Measurements from ENCODE around the gene PAH. TPM values are rescaled to one million over a fixed set of nuclear protein-coding genes. Genes with fewer than 3 reads are reported as not detected.

Gene PAH
- total and polyA plus RNA-seq, 2 of the 8 experiments (the other 6 are each of a cell fraction or from before 2014, with no cell fraction given) = 3.9 to 9.0 TPM

DNA sequence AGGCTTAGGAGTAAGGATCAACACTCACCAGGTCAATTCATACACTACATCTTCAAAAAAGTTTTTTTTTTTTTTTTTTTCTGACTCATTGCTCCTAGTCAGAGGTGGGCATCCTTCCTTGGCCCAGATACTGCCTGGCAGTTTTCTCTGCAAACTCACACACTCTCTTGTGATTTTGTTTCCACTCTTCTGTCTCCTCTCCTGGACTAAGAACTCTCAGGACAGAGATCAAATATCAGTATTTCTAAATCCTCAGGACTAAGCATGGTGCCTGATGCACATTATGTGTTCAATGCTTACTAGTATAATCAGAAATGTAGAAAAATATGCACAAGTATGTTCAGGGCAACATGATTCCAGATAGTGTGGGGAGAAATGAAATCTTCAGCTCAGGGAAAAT is 10.2 kb upstream of the PAH start:
- H3K36me3 ChIP-seq (ENCODE audit: control insufficient read depth in 2 of 4, insufficient read depth in 4 of 4, low read length in 3 of 4) = no peaks in the 10 kb centered on the region

More for the DNA sequence above, 10.2 kb upstream of the PAH start:
- TF ChIP-seq CEBPB (IDR thresholded peaks at IDR 0.05; ENCODE audit: low read depth, low read length) = no peak
- TF ChIP-seq YY1 (IDR thresholded peaks at IDR 0.05; ENCODE audit: low read depth, low read length) = no peak
- no peak for TF ChIP-seq SUZ12 (IDR thresholded peaks at IDR 0.05; ENCODE audit: low read length)
- no peak for TF ChIP-seq CTBP2 (IDR thresholded peaks at IDR 0.05; ENCODE audit: borderline replicate concordance, insufficient read depth, insufficient read length, low read length)
- TF ChIP-seq CBX5 (IDR thresholded peaks at IDR 0.05; ENCODE audit: low read depth, low read length) = no peak
- no peak for TF ChIP-seq CHD1 (IDR thresholded peaks at IDR 0.05; ENCODE audit: low read depth, low read length)
- no peak for TF ChIP-seq TAF7 (optimal IDR thresholded peaks at IDR 0.05; ENCODE audit: borderline replicate concordance, low read depth, low read length)
- no peak for TF ChIP-seq TAF1 (IDR thresholded peaks at IDR 0.05; ENCODE audit: low read depth, low read length)
- no peak for TF ChIP-seq ASH2L (IDR thresholded peaks at IDR 0.05; ENCODE audit: low read length)
- no peak for TF ChIP-seq SIX5 (IDR thresholded peaks at IDR 0.05; ENCODE audit: low read depth, low read length)
- TF ChIP-seq JUND (IDR thresholded peaks at IDR 0.05; ENCODE audit: low read length) = no peak
- no peak for TF ChIP-seq POLR2A (IDR thresholded peaks at IDR 0.05; ENCODE audit: control extremely low read depth in 1 of 2, low read depth in 2 of 2, low read length in 2 of 2)
- no peak for TF ChIP-seq RFX5 (IDR thresholded peaks at IDR 0.05; ENCODE audit: borderline replicate concordance, low read depth, low read length)
- no peak for TF ChIP-seq HDAC2 (IDR thresholded peaks at IDR 0.05; ENCODE audit: borderline replicate concordance in 1 of 2, low read depth in 2 of 2, low read length in 2 of 2)
- TF ChIP-seq PHF8 (conservative IDR thresholded peaks at IDR 0.05; ENCODE audit: low read depth, low read length) = no peak
- no peak for TF ChIP-seq HDAC6 (IDR thresholded peaks at IDR 0.05; ENCODE audit: low read depth, low read length)
- Histone ChIP-seq H2BK5ac (ENCODE audit: low read depth, low read length) (no peak overlapping the region), H3K4ac (replicated peaks; ENCODE audit: insufficient read length, low read depth, low read length) (no peak overlapping the region), H3K79me2 (ENCODE audit: control insufficient read depth in 1 of 2, insufficient read depth in 2 of 2, low read length in 2 of 2) (no peaks in the 10 kb centered on the region), H4K91ac (replicated peaks; ENCODE audit: insufficient read length, low read length) (no peak overlapping the region), H4K8ac (ENCODE audit: extremely low read depth, insufficient read depth, low read length) (no peak overlapping the region), H2AK5ac (ENCODE audit: low read depth, low read length) (no peak overlapping the region), H2BK120ac (replicated peaks; ENCODE audit: low read depth, low read length) (no peak overlapping the region), H3K27me3 (replicated peaks in 1 of 4; ENCODE audit: control insufficient read depth in 3 of 4, extremely low read depth in 1 of 4, insufficient read depth in 3 of 4, low read length in 3 of 4) (no peaks in the 10 kb centered on the region), H2AFZ (ENCODE audit: low read length) (no peak overlapping the region), H3K23ac (ENCODE audit: insufficient read length) (no peak overlapping the region), H2BK12ac (ENCODE audit: low read depth, low read length) (no peak overlapping the region), H4K5ac (ENCODE audit: insufficient read length, low read depth, low read length) (no peak overlapping the region), H3K79me1 (ENCODE audit: low read depth, low read length) (no peaks in the 10 kb centered on the region), H2BK20ac (ENCODE audit: low read length) (no peak overlapping the region), H3K4me1 (replicated peaks in 1 of 4; ENCODE audit: control insufficient read depth in 3 of 4, insufficient read depth in 4 of 4, low read length in 3 of 4) (peaks cover 0 to 4% (median 3%) of the 10 kb centered on the region in 4 experiments; a peak in 5 of 7 replicates), H4K20me1 (replicated peaks in 1 of 2; ENCODE audit: control insufficient read depth in 1 of 2, insufficient read depth in 2 of 2, low read length in 2 of 2) (no peaks in the 10 kb centered on the region), H3K4me2 (ENCODE audit: insufficient read depth in 1 of 2, low read depth in 2 of 2, low read length in 2 of 2) (no peak overlapping the region), H3K23me2 (ENCODE audit: low read depth, low read length) (no peaks in the 10 kb centered on the region), H3K56ac (replicated peaks; ENCODE audit: insufficient read length, low read depth, low read length) (no peak overlapping the region), H3K4me3 (ENCODE audit: extremely low read depth in 1 of 4, insufficient read depth in 2 of 4, low read depth in 3 of 4, low read length in 4 of 4) (no peak overlapping the region), H2BK15ac (ENCODE audit: low read length) (no peak overlapping the region), H3K14ac (ENCODE audit: insufficient read length) (no peak overlapping the region), H3K9ac (replicated peaks in 1 of 4; ENCODE audit: extremely low read depth in 1 of 4, low read depth in 3 of 4, low read length in 3 of 4) (no peak overlapping the region), H3K27ac (ENCODE audit: low read depth, low read length) (no peak overlapping the region), H3K18ac (ENCODE audit: extremely low read depth, low read length) (no peak overlapping the region), H3K9me3 (ENCODE audit: insufficient read depth in 2 of 2, low read depth in 1 of 2, low read length in 1 of 2) (no peaks in the 10 kb centered on the region)
- ChIA-PET CTCF (ENCODE audit: partially characterized antibody) (interaction anchor here (0.6 to 1.6 kb wide), 3 partner anchors 10 to 671 kb away, joined by 3 to 5 read pairs (median 3); partner anchors contain the start of gene PAH), POLR2A (ENCODE audit: partially characterized antibody) (no interaction called here)
- FAIRE-seq (no peak), DNase-seq (ENCODE audit: low read depth in 1 of 2, low spot score in 2 of 2) (no peak)

Measured in H1 (cell line).